HG03135 (cell line): ENCODE results near the gene TMOD3.
"Not testable (repeated sequence)": the region's sequence is repeated elsewhere in the genome, so short reads cannot be mapped to it uniquely, and the experiment has no call there.

Experiments used
- ATAC-seq: cut with Tn5 transposase; IDR thresholded peaks from one replicate; pipeline ENCODE4 v1.9.1; 2021; ENCODE audit warnings: mild to moderate bottlenecking, moderate library complexity; ENCODE audit not compliant: unreplicated experiment

TMOD3 gene

DNA sequence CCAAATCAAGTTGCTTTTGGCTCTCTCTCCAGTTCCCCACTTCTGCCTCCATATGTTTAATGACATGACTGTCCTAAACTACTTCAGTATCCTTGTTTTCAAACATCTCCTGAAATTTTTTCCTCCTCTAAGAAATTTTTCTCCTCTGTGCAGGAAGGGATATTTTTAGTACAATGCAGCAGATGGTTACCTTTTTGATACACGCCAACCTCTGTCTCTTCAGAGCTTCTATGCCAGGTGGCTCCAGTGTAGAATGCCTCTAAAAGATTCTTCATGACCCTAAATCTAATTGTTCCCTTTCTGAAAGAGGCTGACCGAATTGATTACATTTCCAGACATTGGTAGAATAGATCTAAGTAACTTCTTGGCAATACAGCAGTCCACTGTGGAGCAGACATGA is 33.7 kb downstream of the TMOD3 start:
- ATAC-seq = no peak

DNA sequence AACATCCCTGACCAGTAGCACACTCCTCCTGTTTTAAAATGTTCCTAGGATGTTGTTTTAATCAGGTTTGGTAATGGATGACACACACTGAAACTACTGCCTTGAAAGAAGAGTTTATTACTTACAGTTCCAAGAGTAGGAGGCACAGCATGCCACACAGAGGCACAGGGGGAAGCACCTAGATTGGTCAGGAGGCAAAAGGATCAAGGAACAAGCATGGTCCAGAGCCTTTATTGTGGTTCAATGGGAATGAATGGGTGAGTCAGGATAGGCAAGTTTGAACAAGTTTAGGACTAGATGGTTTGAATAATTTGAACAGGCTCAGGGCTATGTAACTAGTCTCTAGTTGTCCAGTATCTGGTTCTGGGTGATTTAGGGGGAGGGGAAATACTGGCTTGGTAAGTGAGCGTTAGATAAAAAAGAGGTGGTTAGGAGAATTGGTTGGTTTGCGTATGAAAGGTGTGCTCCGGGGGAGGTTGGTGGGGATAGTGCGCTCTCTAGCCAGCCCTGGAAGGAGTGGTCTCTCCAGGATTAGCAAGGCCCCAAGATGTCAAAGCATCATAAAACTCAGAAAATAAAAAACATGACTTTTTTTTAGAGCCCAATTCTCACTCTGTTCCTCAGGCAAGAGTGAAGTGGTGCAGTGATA is 35.1 kb downstream of the TMOD3 start:
- no peak for ATAC-seq

DNA sequence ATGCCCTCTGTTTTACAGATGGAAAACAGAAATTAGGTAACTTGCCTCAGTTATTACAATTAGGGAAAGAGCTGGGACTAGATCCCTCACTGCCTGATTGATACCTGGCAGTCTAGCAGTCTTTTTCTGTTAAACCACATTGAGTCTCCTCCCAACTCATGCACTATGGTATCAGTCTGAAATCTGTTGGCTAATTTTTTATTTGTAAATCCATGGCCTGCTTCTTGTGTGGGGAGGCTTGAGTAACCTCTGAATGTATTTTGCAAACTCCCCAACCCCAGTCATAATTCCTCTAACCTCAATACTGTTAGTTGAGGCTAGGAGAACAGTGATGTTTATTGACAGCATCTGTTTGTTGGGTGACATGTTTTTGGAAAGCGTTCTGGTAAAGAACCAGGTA is 35.9 kb downstream of the TMOD3 start:
- ATAC-seq = no peak

GRCh38 chr15:51866161-51866560 is 36.7 kb downstream of the TMOD3 start:
- ATAC-seq = no peak

GRCh38 chr15:51866751-51867150 is 37.3 kb downstream of the TMOD3 start:
- no peak for ATAC-seq

GRCh38 chr15:51869060-51869421 is 39.6 kb downstream of the TMOD3 start:
- no peak for ATAC-seq

- no peak for ATAC-seq
These were observed 41.3 kb downstream of the TMOD3 start for GRCh38 chr15:51870774-51871173.

- ATAC-seq = no peak
These were observed 45.5 kb downstream of the TMOD3 start for GRCh38 chr15:51874751-51875644.

- no peak for ATAC-seq
These were observed 46.7 kb downstream of the TMOD3 start for GRCh38 chr15:51876169-51876568.

DNA sequence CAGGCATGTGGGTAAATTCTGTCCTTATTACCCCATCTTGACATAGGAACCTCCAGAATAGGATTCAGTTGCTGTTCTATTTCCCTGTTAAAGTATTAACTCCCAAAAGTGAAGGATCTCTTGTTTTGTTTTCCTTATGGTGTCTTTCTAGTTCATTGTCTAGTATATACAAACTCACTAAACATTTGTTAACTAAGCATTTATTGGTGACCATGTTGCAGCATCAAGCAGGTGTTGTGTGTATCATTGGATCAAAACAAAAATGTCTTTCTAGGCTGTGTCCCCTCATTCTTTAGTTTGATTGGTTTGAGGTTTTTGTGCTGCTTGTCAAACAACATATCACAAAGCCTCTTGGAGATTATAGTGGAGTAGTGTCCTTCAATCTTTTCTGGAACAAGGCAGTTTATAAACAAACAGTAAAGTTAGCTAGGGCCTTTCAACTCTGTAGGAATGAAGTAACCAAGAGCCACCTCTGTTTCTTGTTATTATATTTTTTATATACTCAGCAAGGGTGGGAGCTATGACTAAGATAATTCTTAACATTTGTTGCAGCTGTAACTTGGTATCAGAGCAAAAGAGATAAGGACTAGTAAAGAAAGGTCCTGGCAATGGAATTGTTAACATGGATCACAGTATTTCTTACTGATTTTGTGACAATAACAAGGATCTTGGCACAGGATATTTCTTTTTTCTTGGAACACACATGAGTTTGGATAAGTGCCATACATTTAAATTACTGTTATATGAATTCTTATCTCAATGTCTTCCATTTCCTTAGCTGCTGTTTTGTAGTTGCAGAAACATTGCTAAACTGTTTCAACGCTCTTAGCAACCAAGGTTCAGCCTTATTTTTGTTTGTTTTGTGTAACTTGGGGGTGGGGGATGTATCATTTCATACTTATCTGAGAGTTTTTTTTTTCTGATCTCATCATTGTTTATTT is 49.3 kb downstream of the TMOD3 start:
- no peak for ATAC-seq

DNA sequence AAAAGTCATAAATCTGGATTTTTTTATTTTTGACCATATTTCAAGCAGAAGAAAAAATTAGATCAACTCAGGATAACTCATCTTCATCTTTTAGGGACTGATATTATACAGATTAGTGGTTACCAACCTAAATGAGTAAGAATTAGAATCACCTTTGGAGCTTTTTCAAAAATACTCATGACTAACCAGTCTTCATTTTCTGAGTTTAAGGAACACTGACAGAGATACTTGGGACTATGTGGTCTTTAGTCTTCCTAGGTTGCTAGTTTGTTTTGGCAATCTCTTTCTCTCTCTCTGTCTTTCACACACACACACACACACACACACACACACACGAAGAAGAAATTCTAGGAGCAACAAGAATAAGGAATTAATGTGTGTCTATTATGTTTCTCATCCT is 50.1 kb downstream of the TMOD3 start:
- ATAC-seq = no peak

DNA sequence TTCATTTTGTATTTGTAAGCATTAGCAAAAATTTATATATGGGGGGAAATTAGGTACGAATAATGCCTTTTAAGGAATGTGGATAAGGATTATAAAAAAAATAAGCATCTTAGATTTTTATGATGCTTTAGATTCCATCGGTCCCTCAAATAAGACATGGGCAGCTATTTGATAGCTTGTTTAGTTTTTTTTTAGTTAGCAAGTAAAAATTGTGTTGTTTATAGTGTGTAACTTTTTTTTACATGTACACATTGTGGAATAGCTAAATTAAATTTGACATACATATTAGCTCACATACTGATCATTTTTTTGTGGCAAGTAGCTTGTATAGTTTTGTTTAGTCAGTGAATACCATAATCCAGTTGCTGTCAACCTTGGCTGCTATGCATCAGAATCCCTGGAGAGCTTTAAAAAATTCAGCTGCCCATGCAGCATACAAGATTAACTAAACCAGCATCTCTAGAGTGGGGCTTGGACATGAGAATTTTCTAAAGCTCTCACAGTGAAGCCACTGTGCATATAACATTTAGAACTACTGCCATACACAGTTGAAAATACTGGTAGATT is 53.9 kb downstream of the TMOD3 start:
- no peak for ATAC-seq

GRCh38 chr15:51884041-51884440 is 54.6 kb downstream of the TMOD3 start:
- no peak for ATAC-seq

GRCh38 chr15:51884517-51885236 is 55.2 kb downstream of the TMOD3 start:
- ATAC-seq = no peak

- not testable (repeated sequence) for ATAC-seq
These were observed 56.3 kb downstream of the TMOD3 start for GRCh38 chr15:51885758-51886157.

DNA sequence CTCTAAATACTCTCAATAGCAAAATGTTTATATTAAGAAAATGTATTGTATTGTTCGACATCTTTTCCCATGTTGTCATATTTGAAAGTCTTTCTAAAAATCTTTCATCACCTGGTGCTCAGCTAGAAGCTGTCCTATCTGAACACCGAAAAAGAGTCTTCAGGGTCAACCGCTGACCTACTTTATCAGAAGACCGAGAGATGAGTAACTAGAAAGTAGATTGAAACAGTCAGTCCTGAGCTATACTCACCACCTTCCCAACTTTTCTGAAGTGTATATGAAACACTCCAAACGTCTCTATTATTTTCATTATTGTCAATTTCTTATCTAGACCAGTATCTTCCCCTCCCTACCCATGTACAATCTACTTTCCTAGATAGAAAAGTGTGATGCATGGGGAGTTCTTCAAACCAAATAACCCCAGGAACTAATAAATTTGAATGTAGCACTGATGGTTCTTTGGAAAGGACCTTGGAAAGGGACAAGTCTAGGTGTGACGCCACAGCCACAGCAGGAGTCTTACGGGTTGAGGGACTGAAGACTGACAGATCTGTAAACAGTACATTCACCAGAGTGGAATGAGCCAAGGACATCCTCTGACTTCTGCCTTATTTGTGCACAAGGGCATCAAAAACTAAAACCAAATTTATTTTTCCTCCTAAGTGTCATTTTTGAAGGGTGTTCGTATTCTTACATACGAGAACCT is 58.6 kb downstream of the TMOD3 start:
- no peak for ATAC-seq

GRCh38 chr15:51888593-51889195 is 59.2 kb downstream of the TMOD3 start:
- no peak for ATAC-seq

GRCh38 chr15:51889486-51889885 is 60.0 kb downstream of the TMOD3 start:
- no peak for ATAC-seq

GRCh38 chr15:51904421-51904820 is 75.0 kb downstream of the TMOD3 start:
- ATAC-seq = no peak
